GM20431 (cell line): ENCODE measurements around the gene MACROD2.

Source experiments
- in situ Hi-C: fragments of 300-500 bp; cut with MseI, MboI; formaldehyde crosslinking; loops from one replicate; pipeline ENCODE4 v1.15.0; 2020; ENCODE audit warnings: low sequenced_read_pairs; ENCODE audit not compliant: unreplicated experiment

Gene MACROD2

DNA sequence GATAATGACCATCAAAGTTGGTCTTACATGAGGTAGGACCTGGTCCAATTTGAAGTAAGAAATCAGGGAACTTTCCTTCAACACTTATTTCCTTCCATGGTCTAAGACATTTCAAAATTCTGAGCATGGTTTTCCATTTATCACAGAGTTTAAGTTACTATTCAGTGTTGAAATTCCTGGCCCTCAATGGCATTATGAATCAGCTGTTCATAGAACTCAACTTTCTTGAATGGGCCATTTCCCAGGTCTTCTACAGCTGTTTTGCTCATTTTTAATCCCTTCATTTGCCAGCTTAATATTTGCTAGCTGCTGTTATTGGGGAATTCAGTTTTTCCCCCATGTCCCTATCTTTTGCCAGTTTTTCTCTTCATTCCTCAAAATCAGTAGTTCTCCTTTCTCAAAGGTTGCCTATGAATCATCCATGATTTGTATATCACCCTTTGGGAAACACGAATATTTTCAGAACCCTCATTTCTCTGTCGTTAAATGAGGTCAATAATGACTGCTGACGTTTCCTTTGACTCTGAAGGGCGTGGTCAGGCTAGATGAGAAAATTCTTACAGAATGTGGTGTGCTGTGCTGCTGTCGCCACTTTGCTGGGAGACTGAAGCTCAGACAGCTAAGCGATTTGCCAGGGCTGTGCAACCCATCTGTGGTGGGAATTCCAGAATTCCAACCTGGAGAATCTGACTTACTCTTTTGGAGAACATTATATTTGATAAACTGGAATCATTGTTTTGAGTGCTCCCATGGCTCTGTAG lies 558.6 kb downstream of the MACROD2 start:
- in situ Hi-C loops, result no loop called here

DNA sequence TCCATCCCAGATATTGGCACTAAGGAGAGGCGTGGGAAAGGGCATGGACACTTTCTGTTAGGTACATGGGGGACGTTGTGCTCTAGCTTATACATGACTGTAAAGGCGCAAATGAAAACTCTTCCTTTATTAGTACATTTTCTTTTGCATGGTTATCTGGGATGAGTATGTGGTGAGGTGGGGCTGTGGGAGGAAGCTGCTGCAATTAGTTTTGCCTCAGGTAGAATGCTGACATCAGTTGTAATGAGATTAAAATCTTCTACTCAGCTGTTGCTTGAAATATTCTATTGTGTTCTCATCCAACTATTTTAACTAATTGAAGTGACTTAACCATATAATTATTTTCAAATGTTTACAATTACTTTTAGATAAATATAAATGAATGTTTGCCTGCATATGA lies 560.4 kb downstream of the MACROD2 start:
- in situ Hi-C loops, result no loop called here

DNA sequence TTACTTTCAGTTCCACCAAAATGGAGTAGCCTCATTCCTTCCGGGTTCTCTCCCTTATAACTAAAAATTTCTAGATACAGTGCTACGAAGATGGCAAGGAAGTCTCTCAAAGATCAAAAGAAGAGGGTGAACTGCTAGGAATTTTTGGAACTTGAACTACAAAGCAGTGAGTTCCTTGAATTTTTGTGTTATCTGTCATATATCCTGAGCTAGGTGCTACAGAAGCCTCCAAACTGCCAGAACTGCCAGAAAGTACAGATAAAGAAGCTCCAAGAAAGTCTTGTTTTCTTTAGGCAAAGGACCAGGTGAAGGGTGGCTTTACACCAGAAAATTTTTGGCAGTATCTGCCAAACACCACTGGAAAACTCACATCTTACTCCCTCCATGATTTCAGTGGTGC lies 560.9 kb downstream of the MACROD2 start:
- in situ Hi-C loops, result no loop called here

DNA sequence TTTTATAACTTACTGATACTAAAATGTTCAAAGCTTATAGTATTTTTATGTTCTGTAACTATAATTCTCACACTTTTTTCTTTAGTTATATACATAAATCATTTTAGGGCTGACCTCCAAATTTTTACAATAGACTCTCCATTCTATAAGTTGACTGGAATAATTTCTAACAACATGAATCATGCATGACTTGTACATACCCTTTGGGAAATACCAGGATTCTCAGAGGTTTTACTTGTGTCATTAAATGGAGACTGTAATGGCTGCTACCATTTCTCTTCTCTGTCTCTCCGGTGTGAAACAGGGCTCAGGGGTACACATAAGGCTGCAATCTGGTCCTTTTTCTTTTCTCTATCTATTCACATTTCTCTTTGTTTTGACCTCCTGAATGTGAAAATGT lies 564.3 kb downstream of the MACROD2 start:
- in situ Hi-C loops, result no loop called here

DNA sequence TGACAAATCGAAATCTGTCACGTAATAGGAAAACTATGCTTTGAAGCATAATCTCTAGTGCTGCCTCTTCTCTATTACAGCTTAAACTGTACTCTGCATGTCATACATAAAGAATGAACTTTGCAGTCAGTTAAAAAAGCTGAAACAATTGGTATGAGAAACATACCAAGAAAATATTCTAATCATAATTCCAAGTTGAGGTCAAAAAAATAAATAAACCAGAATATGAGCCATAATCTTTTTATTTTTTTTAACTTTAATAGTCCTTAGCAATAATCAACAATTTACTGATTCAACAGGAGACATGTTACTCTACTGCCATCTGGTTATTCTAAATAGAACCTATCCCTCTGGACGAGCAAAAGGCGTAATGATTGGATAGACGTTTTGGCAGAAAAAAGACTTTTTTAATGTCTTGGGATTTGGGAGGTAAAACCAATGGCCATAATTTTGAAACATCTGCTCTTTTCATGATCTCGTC lies 566.5 kb downstream of the MACROD2 start:
- in situ Hi-C loops, result no loop called here

DNA sequence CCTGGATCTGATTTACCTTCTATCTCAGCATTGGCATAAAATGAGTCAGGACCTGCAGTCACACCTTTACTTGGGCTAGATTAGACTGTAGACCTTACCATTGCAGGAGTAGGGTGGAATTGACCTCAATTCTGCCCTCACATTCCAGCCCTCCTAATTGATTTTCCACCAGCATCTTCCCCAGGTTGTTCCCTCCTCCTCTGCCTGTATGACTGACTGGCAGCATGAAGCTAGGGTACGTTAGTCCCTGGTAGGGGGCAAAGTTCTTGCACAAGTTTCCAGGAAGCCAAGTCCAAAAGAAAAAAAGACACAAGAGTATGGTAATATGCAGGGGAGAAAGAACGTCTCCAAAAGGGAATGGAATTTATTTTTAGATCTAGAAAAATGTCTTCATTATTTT lies 567.7 kb downstream of the MACROD2 start:
- in situ Hi-C loops, result no loop called here

DNA sequence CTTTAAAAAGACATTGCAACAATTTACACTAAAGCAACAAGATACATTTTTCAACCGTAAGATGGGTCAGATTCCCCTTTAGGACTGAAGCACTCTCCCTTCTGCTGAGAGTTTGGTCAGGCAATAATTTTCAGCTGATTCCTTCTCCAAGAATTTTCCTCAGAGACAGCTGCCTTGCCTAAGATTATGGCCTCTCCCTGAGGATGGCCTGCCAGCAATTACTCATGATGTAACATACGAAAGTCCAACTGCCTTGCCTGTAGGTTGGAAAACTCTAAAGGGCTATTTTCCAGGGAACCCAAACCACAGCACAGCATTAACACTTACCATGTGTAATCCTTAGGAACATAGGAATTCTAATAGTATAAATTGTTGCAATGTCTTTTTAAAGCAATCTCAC lies 571.2 kb downstream of the MACROD2 start:
- in situ Hi-C loops, result no loop called here

DNA sequence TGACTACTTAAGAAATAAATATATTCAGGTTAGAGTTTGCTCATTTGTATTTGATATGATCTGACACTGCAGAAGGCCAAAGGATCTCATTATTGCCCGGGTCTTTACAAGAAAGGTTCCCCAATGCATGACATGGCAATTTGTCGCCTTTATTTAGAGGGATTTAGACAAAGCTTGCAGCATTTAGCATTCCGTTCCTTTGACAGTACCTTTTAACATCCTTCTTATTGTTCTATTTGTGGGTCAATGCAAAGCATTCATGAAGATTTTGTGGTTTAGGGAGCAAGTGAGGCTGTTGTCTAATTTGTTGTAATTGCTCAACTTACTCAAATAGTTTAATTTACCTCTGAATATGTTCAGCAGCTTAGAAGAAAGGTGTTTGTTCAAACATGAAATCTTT lies 572.9 kb downstream of the MACROD2 start:
- in situ Hi-C loops, result no loop called here

DNA sequence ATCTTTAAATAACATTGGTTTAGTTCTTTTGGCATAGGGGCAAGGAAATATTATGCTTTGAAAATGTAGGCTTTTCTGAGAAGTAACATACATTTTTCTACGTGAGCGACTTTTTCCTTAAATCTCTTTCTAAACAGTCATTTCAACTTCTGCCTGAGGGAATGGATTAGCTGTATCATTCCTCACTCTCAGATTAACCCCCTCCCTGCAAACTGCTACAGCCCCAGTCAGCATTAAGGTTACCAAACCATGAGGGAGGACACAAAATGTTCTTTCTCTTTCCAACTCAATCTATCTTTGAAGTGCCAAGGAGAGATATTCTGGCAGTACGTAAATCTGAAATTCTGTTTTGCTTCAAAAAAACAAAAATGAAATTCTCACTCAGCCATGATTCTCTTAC lies 573.4 kb downstream of the MACROD2 start:
- in situ Hi-C loops, result no loop called here

DNA sequence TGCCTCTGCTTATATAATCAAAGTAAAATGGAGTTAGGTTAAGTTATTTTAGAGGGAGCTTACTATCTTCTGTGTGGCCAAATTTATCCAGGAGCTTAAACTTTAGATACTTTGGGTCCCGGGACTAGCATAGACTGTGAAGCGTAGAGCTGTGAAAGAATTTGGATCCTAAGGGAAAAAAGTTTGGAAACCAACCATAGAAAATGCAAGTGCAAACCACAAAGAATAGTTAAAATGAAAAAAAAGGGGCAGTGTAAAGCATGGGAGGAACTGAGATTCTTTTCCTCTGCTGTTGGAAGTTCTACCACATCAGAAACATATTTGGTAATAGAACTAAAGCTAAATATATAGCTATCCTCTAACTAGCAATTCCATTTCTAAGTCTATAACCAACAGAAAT lies 574.3 kb downstream of the MACROD2 start:
- in situ Hi-C loops, result no loop called here

DNA sequence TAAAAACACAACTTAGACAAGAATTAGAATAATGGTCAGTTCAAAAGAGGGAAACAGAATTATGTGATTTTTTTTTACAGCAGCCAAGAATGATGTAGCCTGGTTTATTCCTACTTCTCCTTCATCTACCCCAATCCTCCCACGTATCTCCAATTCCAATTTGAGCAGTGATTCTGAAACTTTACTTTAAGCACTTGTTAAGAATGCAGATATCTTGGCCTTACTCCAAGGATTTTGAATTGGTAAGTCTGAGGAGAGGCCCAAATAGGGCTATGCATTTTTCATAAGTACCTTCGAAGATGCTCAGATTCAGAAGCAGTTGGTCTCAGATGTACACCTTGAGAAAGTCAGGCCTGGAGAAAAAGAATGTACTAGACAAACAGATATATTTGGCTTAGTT lies 575.5 kb downstream of the MACROD2 start:
- in situ Hi-C loops, result no loop called here

DNA sequence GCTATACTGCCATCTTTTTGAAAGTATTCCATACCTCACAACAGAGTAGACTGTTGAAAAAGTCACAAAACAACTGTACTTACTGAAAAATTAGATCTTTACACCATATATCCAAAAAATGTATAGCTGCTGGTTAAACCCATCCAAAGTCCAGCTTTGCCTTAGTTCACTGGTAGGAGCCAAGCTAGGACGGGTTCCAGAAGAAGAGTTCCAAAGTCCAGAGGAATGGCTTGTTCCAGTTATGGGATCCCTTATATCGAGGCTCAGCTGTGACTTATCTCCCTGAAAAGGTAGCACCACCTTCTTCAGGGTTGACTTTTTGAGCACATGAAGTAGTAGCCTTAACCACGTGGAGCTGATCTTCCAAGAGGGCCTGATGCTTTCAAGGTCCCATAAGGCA lies 578.4 kb downstream of the MACROD2 start:
- in situ Hi-C loops, result no loop called here

DNA sequence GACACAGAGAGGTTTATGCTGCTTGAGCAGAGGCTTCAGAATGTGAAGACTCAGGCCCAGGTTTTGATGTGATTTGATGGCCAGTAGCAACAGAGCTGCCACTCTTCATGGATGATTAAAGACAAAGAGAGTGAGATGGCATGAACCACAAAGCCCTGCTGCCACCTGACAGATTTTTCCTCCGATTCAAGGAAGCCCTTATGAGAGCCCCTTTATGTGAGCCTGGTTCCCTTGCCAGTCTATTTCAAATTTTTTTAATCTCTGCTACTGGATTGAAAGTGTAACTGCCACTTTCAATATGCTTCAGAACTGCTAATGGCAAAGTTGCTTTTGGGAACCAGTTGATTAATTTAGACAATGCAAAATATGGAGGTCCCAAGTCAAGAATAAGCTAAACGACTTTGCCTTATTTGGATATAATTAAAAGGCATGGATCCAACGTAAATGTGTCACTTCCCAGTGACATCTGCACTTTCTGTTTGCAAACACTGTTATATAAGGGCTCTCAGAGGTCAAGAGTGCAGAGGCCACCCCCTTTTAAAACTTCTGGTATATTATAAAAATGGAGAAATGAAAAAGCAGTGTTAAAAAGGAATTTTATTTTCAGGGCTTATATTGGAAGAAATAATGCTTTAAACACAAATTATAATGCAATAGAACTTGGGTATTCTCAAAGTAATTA lies 581.0 kb downstream of the MACROD2 start:
- in situ Hi-C loops, result no loop called here

DNA sequence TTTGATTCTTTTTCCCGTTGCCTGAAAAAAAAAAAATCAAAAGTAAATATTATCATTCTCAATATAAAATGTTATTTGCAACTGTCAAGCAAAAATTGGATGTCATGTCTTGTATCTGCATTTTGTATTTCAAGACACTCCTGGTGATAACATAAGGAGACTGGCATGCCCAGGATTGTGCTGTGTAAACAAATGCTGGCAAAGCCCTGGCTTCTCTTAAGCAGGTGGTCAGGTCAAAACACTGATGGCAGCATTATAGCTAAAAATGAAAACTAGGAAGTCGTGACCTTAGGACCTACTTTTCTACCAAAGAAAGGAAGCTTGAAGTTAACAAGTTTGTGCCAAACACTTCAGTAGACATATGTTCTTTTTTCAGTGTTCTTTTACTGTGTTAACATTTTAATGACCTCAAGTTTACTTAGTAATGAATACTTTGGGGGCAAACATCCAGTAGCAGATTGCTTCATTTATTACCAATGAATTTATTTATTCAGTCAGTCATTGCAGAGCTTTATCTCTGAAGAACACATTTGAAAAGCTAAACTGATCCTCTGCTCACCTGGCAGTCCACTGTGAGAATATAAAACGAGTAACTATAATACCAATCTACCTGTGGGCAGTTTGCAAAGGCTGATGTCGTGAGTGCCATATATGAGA lies 585.2 kb downstream of the MACROD2 start:
- in situ Hi-C loops, result no loop called here

DNA sequence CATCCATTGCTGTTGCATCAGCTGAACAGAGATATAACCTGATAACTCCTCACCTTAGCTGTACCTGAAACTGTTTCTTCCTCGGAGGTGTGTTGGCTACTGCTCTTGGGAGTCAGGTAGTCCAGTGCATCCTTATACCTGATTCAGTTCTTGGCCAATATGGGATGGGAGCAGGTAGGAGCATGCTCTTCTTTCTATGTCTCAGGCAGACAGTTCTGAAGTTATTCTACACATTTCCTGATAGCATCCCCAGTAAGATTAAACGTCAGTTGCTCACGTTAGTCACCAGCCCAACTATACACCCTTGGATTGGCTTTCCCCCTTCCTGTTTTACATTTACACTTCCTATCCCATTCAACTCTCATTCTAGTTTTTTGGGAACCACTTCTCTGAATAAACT lies 586.4 kb downstream of the MACROD2 start:
- in situ Hi-C loops, result no loop called here

DNA sequence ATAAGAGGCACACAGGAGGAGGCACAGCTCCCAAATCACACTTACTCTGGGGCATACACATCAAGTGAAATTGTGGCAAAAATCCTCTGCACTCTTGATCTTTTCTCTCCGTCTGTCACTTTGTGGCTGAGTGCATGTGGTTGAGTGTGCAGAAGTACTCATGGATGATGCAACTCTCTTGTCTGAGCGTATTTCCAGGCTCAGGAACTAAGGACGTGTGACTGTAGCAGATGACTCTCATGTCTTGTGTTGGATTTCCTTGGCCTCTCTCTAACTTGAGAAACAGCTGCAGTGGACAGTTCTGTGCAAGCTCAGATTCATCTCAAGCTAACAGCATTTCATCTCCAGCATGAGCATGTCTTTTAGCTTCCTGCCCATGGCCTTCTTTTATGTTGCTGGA lies 587.5 kb downstream of the MACROD2 start:
- in situ Hi-C loops, result no loop called here

DNA sequence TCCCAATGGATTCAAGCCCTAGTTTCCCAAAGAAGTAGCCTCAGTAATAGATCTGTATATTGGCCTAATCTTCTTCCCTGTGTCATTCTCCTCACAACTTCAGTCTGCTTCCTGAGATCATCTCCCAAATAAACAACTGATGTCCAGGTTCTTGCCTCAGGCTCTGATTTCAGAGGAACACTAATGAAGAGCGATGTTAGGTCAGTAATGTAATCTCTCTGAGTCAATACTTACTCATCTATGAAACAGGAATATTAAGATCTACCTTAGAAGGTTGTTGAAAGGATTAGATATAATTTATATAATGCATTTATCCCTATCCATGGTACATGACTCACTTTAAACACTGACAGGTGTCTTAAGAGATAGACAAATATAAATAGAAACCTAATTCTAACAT lies 588.1 kb downstream of the MACROD2 start:
- in situ Hi-C loops, result no loop called here

DNA sequence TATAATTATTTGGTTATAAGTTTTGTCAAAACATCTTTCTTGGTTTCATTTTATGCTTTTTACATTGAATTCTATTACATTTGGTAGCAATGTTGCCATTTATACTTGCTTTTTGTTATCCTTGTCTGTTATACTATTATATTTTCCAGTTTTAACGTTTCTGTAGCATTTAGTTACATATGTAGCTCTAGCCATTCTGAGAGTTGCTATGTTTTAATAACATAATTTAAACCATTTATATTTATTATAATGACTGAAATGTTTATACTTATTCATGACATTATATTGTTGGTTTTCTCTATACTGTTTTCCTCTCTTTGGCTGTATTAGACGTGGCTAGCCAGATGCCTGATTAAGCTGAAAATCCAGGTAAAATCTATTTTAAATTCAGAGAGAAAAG lies 594.1 kb downstream of the MACROD2 start:
- in situ Hi-C loops, result no loop called here

DNA sequence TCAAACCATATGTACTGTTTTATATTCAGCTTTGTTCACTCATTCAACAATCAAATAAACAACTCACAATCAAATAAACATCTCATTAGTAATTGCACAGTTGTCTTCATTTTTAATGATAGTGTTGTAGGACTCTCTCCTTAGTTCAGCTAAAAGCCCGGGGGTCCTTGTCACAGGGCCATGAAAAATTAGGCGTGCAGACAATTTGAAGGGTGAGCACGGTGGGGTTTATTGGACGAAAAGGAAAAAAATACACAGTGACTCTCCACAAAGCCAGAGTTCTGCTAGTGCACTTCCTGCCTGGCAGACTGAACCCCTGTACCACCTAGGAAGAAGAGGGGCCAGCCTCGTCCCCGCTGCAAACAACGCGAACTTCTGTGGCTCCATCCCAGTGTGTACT lies 599.7 kb downstream of the MACROD2 start:
- in situ Hi-C loops, result no loop called here

DNA sequence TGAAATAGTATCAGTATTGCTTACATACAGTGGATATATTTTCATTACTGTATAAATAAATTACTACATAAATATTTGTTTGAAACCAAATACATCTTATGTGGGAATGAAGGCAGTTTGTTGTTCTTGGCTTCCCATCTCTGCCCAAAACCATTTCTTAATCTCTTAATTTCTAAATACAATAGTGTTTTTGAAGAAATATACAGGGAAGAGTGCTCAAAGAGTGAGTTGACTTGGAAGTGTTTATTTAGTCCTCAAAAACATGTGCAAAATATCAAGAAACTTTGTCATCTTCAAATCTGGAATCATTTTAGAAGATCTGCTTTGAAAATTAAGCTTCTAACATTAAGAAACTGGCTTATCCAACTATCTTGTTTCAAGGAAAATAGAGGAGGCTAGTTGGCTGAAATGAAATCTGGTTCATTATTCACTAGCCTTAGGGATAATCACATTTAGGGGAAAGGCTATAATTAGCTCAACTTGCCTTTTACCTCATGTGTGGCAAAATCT lies 601.9 kb downstream of the MACROD2 start:
- in situ Hi-C loops, result no loop called here

DNA sequence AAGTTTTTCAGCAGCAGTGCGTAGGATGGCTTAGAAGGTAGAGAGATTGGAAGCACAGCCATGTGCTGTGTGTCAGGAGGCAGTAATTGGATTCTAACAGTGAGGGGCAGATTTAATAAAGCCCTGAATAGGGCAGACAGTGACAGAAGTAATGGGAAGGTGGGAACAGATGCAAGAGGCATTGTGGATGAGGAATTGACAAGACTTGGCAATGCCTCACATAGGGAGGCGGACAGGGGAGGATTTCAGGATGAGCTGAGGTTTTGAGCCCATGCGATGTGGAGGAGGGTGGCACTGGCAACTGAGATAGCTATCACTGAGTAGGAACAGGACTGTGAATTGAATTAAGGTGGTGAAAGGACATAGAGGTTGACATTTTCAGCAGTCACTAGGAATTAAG lies 604.3 kb downstream of the MACROD2 start:
- in situ Hi-C loops, result no loop called here
